Transverse colon (tissue), 4 donors: ENCODE measurements around the gene AKT3. TPM values are rescaled to one million over a fixed set of nuclear protein-coding genes. Genes with fewer than 3 reads are reported as not detected.

ENCODE experiments used
- DNase-seq: peaks from one replicate; pipeline ENCODE4 v3.0.0-alpha.2; 2019
- H3K27ac ChIP-seq, 4 donors: fragments of 200-600 bp; sonication (generic); 2 replicates each; pipeline ENCODE4 v1.5.1; 2016 to 2018; ENCODE audit warnings: inconsistent platforms in 4 of 4
- H3K27me3 ChIP-seq: fragments of 200-600 bp; sonication (generic); 2 replicates; pipeline ENCODE4 v1.5.1; 2017; ENCODE audit warnings: inconsistent platforms
- H3K36me3 ChIP-seq, 4 donors: fragments of 200-600 bp; sonication (generic); 2 replicates each; pipeline ENCODE4 v1.5.1; 2017 to 2019; ENCODE audit warnings: inconsistent platforms in 4 of 4
- H3K4me1 ChIP-seq, 4 donors: fragments of 200-600 bp; sonication (generic); 2 replicates each; pipeline ENCODE4 v1.5.1; 2017 to 2020; ENCODE audit warnings: inconsistent platforms in 4 of 4
- H3K4me3 ChIP-seq, 4 donors: fragments of 200-600 bp; sonication (generic); 1 replicate in 1 of 4; 2 replicates in 3 of 4; pipeline versions ENCODE4 v1.5.1 to v1.6.1; 2017 to 2019; ENCODE audit warnings: inconsistent platforms in 4 of 4
- H3K9me3 ChIP-seq, 2 donors: fragments of 200-600 bp; sonication (generic); 2 replicates each; pipeline ENCODE4 v1.5.1; 2017 to 2019; ENCODE audit warnings: inconsistent platforms in 2 of 2
- EP300 ChIP-seq: sonication (generic); formaldehyde crosslinking; IDR thresholded peaks from one replicate; pipeline ENCODE4 v1.6.1; 2017; ENCODE audit warnings: antibody characterized with exemption, low read depth
- POLR2A ChIP-seq: fragments of 450-650 bp; IDR thresholded peaks from one replicate; pipeline ENCODE4 v1.6.1; 2016; ENCODE audit warnings: antibody characterized with exemption, mild to moderate bottlenecking, moderate library complexity
- POLR2AphosphoS5 ChIP-seq, 3 donors: sonication (generic); formaldehyde crosslinking; IDR thresholded peaks; one replicate each; pipeline ENCODE4 v1.6.1; 2016; ENCODE audit warnings: antibody characterized with exemption in 3 of 3
- WGBS, 2 donors: methylation state at CpG; one replicate each; pipeline ENCODE4 v1.1.5; 2018; ENCODE audit warnings: low coverage in 1 of 2; 5-methylcytosine and 5-hydroxymethylcytosine counted together
- in situ Hi-C, 4 donors: fragments of 200-750 bp; cut with MboI; loops; one replicate each; pipeline versions ENCODE4 v1.15.0 to v1.15.1; 2017; ENCODE audit warnings: low sequenced_read_pairs in 3 of 4, low pct_ligation_motif_present in 1 of 4, low pct_unique_long_range_greater_than_20kb in 1 of 4
- intact Hi-C: fragments of 100-400 bp; cut with DNase I; formaldehyde crosslinking; loops from one replicate; pipeline ENCODE4 v1.15.1; 2023; ENCODE audit warnings: low total_unique reads
- total RNA-seq, 4 donors: library from RNA; depleted of rRNA; stranded (reverse); fragments of >200 nt; gene quantifications; one replicate each; pipeline ENCODE4 v1.1.0, GENCODE V29; 2016
- TF ChIP-seq, protein P1 (sequence below), 5 experiments: fragments of 200-600 bp in 3 of 5; fragments of 450-650 bp in 2 of 5; sonication (generic) in 3 of 5; IDR thresholded peaks; 1 replicate in 2 of 5; 2 replicates in 3 of 5; pipeline ENCODE4 v1.5.1; 2016 to 2017; ENCODE audit warnings: antibody characterized with exemption in 5 of 5, inconsistent platforms in 3 of 5, mild to moderate bottlenecking in 2 of 5, moderate library complexity in 1 of 5

Gene AKT3
- total RNA-seq: 10 to 100 TPM in 3 of 4 donors, 1 to 10 TPM in 1; 9.8 to 27.2 (median 19.4) TPM

DNA sequence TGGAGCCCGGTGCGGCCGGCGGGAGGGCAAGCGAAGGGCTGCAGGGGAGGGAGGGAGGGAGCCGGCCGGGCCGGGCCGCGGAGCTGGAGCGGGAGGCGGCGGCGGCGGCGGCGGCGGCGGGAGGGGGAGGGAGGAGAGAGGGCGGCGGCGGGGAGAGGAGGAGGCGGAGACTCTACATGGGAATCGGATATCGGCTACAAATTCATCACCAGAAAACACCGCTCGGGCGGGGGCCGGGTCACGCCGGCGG lies at the start of gene AKT3:
Gene AKT3, minus strand, starts transcription at position 42 of the 250 bp plus-strand sequence. CDS start 7,073 bp downstream, outside the sequence.
- H3K9me3 ChIP-seq: no peaks in the 10 kb centered on the region
- no peaks in the 10 kb centered on the region for H3K36me3 ChIP-seq
- H3K4me1 ChIP-seq: peaks cover 5 to 14% (median 12%) of the 10 kb centered on the region in 4 donors
- in situ Hi-C loops (no loop called here), intact Hi-C loops (no loop called here)
- 0% methylated on average over 12 of the region's 32 CpGs; no CpG with 5 or more reads in 1 of the 2 donors for WGBS, 2 donors
- peaks cover 45% of the 10 kb centered on the region for H3K27me3 ChIP-seq
- peak within 1 kb of the TSS; percentile 89 to 99 (median 94) for H3K27ac ChIP-seq
- DNase-seq: peak; percentile 81
- TF ChIP-seq, protein P1, sequence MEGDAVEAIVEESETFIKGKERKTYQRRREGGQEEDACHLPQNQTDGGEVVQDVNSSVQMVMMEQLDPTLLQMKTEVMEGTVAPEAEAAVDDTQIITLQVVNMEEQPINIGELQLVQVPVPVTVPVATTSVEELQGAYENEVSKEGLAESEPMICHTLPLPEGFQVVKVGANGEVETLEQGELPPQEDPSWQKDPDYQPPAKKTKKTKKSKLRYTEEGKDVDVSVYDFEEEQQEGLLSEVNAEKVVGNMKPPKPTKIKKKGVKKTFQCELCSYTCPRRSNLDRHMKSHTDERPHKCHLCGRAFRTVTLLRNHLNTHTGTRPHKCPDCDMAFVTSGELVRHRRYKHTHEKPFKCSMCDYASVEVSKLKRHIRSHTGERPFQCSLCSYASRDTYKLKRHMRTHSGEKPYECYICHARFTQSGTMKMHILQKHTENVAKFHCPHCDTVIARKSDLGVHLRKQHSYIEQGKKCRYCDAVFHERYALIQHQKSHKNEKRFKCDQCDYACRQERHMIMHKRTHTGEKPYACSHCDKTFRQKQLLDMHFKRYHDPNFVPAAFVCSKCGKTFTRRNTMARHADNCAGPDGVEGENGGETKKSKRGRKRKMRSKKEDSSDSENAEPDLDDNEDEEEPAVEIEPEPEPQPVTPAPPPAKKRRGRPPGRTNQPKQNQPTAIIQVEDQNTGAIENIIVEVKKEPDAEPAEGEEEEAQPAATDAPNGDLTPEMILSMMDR (IDR thresholded peaks at IDR 0.05): no peak
- TF ChIP-seq POLR2A (no peak), POLR2AphosphoS5 (IDR thresholded peaks at IDR 0.05) (no peak), EP300 (no peak)
- H3K4me3 ChIP-seq: peak within 1 kb of the TSS; percentile 58 to 93 (median 73)

DNA sequence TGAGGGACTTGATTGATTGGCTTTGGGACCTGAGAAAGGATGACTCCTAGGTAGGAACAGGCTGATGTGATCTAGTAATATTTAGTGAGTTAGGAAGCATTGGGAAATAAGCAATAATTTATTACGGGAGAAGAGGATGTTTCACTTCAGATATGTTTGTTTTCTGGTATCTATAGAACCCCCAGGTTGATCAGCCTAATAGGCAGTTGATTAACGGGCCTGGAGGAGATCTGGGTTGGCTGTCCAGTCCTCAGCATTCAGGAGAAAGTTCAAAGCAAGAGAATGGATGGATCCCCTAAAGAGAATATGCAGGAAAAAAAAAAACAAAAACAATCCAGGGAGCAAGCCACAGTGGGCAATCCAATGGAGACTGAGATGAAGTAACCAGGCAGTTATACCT lies 48.2 kb upstream of the AKT3 start:
- no peaks in the 10 kb centered on the region for H3K36me3 ChIP-seq
- DNase-seq: no peak
- TF ChIP-seq EP300 (no peak), POLR2A (no peak), POLR2AphosphoS5 (IDR thresholded peaks at IDR 0.05) (no peak)
- TF ChIP-seq, protein P1 (IDR thresholded peaks at IDR 0.05): no peak
- H3K9me3 ChIP-seq: no peaks in the 10 kb centered on the region
- no peak overlapping the region for H3K4me3 ChIP-seq
- no peak overlapping the region for H3K27ac ChIP-seq
- peaks cover 4% of the 10 kb centered on the region for H3K27me3 ChIP-seq
- in situ Hi-C loops (no loop called here), intact Hi-C loops (no loop called here)
- WGBS, 2 donors: 53 to 76% methylated on average over 2 of the region's 2 CpGs
- no peaks in the 10 kb centered on the region for H3K4me1 ChIP-seq

DNA sequence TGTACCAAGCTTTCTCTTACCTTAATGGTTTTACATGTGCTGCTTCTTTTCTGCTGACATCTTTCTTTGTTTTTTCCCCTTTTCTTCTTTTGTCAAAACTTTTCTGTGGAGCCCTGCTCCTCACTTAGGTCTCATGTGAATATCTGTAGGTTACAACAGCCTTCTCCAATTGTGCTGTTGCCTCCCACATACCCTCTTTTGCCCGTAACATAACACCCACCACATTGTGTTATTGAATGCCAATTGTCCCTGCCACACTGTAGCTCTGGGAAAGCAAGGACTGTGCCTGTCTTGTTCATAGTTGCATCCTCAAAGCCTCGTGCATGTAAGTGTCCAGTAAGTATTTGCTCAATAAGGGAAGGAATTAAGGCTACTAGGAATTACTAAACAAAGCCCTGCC lies 46.3 kb upstream of the AKT3 start:
- in situ Hi-C loops: no loop called here
- no peaks in the 10 kb centered on the region for H3K36me3 ChIP-seq
- no peaks in the 10 kb centered on the region for H3K9me3 ChIP-seq
- H3K27ac ChIP-seq: no peak overlapping the region
- H3K27me3 ChIP-seq: peaks cover 4% of the 10 kb centered on the region
- no peak for DNase-seq
- 55 to 63% methylated on average over 1 to 2 of the region's 2 CpGs for WGBS, 2 donors
- intact Hi-C loops: no loop called here
- no peak overlapping the region for H3K4me3 ChIP-seq
- H3K4me1 ChIP-seq: no peaks in the 10 kb centered on the region
- TF ChIP-seq, protein P1 (IDR thresholded peaks at IDR 0.05): no peak
- TF ChIP-seq EP300 (no peak), POLR2A (no peak), POLR2AphosphoS5 (IDR thresholded peaks at IDR 0.05) (no peak)

DNA sequence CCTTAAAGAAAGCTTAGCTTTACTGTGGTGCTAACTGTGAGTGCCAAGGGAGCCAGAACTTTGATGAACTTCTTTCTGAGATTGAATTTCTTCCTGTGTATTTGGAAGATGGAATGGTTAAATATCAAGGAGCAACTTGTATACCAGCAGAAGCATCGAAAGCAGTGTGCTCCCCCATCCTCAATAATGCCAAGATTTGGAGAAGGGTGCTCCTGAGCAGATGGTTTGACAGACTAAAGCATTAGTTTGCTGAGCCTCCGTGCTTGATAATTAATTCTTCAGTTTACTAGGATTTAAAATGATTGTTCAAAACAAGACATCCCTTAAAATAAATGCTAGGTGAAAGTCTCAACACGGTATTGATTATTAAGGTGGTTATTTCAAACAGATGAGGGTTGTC lies 42.4 kb upstream of the AKT3 start:
- Histone ChIP-seq H3K4me1 (no peaks in the 10 kb centered on the region), H3K27ac (no peak overlapping the region), H3K27me3 (no peaks in the 10 kb centered on the region), H3K4me3 (no peak overlapping the region), H3K9me3 (no peaks in the 10 kb centered on the region), H3K36me3 (no peaks in the 10 kb centered on the region)
- no peak for DNase-seq
- WGBS, 2 donors: 84 to 89% methylated on average over 3 of the region's 3 CpGs
- in situ Hi-C loops (no loop called here), intact Hi-C loops (no loop called here)
- TF ChIP-seq, protein P1 (IDR thresholded peaks at IDR 0.05): no peak
- TF ChIP-seq EP300: no peak
- no peak for TF ChIP-seq POLR2AphosphoS5 (IDR thresholded peaks at IDR 0.05)
- TF ChIP-seq POLR2A: no peak
